ENCODE data around the gene PAX6. TPM values are rescaled to one million over a fixed set of nuclear protein-coding genes. Genes with fewer than 3 reads are reported as not detected.

Gene PAX6
- total RNA-seq, 1 donor from 2014 or later = not detected

DNA sequence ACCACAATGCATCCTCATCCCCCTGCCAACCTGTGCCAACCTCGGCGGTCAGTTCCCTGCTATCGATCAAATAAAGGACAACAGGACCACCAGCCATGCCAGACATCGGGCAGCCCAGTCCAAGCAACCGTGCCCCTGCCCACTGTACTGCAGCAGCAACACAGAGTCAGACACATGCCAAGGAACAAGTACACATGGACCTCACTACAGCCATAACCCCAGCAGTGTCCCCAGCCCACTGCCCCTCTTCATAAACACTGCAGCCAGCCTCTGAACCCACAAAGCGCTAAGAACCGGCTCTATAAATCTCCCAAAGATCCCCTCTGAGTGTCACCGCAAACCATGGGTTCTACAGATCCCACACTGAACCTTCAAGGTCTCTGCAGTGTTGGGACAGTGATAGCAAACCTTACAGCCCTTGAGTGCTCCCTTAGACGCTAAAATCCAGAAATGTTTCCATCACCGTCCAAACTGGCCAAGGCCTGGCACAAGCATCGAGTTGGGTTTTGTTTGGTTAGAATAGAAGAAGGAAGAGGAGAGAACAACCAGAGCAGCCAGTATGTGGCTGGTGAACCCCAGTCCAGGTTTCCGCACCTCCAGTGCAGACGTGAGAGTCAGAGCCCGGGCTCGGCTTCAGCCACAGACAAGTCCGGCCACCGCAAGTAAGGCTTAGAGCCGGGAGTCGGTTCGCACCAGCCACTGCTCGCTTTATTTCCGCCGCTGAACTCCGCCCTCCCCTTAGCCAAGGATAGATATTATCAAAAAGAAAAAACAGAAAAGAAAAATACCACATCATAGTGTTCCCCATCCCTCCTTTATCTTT lies 7.9 kb downstream of the PAX6 start:
- Mint-ChIP-seq H3K4me1 (ENCODE audit: low read depth) (peaks cover 3% of the 10 kb centered on the region), H3K27me3 (ENCODE audit: low read depth) (peaks cover 83% of the 10 kb centered on the region), H3K9me3 (no peaks in the 10 kb centered on the region), H3K27ac (no peak overlapping the region), H3K4me3 (ENCODE audit: low read depth) (no peak overlapping the region), H3K36me3 (ENCODE audit: low read depth) (no peaks in the 10 kb centered on the region)
- no peak for DNase-seq (ENCODE audit: low spot score)
- intact Hi-C loops (cut with micrococcal nuclease) = loop anchor here (1.0 to 10.0 kb wide), 3 partner anchors 8 to 558 kb away; partner anchors contain the start of gene PAX6

DNA sequence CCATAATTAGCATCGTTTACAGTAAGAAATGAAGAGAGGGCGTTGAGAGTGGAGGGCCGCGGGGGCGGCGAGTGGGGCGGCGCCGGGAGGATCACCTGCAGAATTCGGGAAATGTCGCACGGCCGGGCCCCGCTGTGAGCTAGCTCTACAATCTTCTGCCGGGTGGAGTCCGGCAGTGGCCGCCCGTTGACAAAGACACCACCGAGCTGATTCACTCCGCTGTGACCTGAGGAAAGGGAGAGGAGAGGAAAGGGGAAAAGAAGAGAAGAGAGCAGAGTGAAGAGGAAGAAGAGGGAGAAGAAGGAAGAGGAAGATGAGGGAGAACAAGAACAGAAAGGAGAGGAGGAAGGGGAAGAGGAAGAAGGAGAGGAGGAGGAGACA lies 8.5 kb downstream of the PAX6 start:
- Mint-ChIP-seq H3K4me1 (ENCODE audit: low read depth) (peaks cover 6% of the 10 kb centered on the region), H3K27me3 (ENCODE audit: low read depth) (peaks cover 80% of the 10 kb centered on the region), H3K9me3 (no peaks in the 10 kb centered on the region), H3K27ac (no peak overlapping the region), H3K36me3 (ENCODE audit: low read depth) (peaks cover 3% of the 10 kb centered on the region), H3K4me3 (ENCODE audit: low read depth) (no peak overlapping the region)
- intact Hi-C loops (cut with micrococcal nuclease) = loop anchor here (1.0 to 10.0 kb wide), 2 partner anchors 13 to 558 kb away; no protein-coding TSS in a partner anchor
- DNase-seq (ENCODE audit: low spot score) = no peak

DNA sequence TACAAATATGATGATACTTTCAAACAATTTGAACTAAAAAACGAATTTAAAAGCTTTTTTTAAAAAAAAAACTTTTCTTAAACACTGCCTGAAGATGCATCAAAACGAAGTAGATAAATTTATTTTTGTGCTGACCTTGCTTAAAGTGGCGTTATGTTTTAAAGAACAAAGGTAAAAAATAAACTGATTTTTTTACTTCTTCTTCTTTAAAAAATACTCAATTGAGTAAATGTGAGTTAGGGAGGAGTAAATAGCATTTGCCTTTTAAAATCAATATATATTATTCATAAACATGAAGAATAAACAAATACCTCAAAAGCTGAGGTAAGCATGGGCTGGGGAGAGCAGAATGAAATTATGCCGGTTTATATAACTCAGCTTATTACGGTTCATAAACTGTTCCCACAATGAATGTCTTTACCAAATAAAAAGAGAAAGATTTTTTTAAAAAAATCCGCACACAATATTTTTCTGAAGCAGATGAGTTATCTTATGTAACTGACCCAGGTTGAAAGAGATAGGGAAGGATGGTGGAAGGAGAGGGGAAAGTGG lies 9.0 kb downstream of the PAX6 start:
- Mint-ChIP-seq H3K27me3 (ENCODE audit: low read depth) (peaks cover 80% of the 10 kb centered on the region), H3K4me3 (ENCODE audit: low read depth) (no peak overlapping the region), H3K4me1 (ENCODE audit: low read depth) (peaks cover 6% of the 10 kb centered on the region), H3K27ac (no peak overlapping the region), H3K36me3 (ENCODE audit: low read depth) (peaks cover 3% of the 10 kb centered on the region), H3K9me3 (no peaks in the 10 kb centered on the region)
- no peak for DNase-seq (ENCODE audit: low spot score)
- intact Hi-C loops (cut with micrococcal nuclease) = loop anchor here (1.0 to 10.0 kb wide), 2 partner anchors 13 to 557 kb away; no protein-coding TSS in a partner anchor

DNA sequence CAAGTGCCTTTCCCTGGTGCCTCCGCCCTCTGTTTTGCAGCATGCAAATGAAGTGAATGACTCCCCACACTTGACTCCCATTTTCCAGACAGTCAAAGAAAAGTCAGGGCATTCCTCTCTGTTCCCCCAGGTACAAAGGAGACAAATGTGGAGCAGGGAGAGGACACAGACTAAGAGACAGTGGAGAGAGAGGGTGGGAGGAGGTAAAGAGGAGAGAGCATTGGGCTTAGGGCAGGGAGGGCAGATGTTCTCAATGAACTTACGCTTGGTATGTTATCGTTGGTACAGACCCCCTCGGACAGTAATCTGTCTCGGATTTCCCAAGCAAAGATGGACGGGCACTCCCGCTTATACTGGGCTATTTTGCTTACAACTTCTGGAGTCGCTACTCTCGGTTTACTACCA lies 9.8 kb downstream of the PAX6 start:
- no peak for DNase-seq (ENCODE audit: low spot score)
- H3K27ac Mint-ChIP-seq = no peak overlapping the region
- H3K36me3 Mint-ChIP-seq (ENCODE audit: low read depth) = peaks cover 3% of the 10 kb centered on the region
- intact Hi-C loops (cut with micrococcal nuclease) = loop anchor here (10.0 kb wide), 1 partner anchor 556 kb away; no protein-coding TSS in a partner anchor
- H3K9me3 Mint-ChIP-seq = no peaks in the 10 kb centered on the region
- H3K4me3 Mint-ChIP-seq (ENCODE audit: low read depth) = no peak overlapping the region
- peaks cover 6% of the 10 kb centered on the region for H3K4me1 Mint-ChIP-seq (ENCODE audit: low read depth)
- peaks cover 79% of the 10 kb centered on the region for H3K27me3 Mint-ChIP-seq (ENCODE audit: low read depth)

DNA sequence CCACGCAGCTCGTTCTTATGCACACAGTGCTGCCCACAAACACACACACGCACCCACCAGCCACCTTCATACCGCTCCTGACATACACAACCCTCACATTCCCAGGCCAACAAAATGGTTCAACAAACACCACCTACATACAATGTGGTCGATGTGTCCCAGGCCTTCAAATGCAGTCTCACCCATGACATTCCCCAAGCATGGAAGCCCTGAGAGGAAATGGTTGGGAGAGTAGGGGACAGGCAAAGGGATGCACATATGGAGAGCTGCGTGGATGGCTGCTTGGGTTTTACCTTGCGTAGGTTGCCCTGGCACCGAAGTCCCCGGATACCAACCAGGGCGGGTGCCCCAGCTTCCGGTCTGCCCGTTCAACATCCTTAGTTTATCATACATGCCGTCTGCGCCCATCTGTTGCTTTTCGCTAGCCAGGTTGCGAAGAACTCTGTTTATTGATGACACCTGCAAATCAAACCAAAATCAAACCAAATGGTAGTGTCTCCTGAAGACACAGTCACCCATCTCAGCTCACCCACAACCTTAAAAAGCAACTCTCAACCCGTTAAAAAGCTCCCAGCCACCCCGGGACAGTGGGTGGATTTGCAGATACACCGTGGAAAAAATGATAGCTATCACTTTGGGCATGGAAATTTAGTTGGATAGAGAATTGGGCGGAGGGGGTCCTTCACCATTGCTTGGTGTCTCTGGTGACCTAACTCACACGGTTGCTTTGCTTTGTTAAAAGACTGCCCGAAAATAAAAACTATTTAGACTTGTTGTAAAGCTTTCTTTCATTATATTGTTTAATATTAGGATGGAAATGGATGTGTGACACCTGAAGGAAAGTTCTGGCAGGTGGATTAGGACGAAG lies 10.5 kb downstream of the PAX6 start:
- Mint-ChIP-seq H3K27me3 (ENCODE audit: low read depth) (peaks cover 83% of the 10 kb centered on the region), H3K4me1 (ENCODE audit: low read depth) (peaks cover 6% of the 10 kb centered on the region), H3K4me3 (ENCODE audit: low read depth) (no peak overlapping the region), H3K27ac (no peak overlapping the region), H3K36me3 (ENCODE audit: low read depth) (peaks cover 3% of the 10 kb centered on the region), H3K9me3 (no peaks in the 10 kb centered on the region)
- intact Hi-C loops (cut with micrococcal nuclease) = loop anchor here (10.0 kb wide), 1 partner anchor 556 kb away; no protein-coding TSS in a partner anchor
- no peak for DNase-seq (ENCODE audit: low spot score)

DNA sequence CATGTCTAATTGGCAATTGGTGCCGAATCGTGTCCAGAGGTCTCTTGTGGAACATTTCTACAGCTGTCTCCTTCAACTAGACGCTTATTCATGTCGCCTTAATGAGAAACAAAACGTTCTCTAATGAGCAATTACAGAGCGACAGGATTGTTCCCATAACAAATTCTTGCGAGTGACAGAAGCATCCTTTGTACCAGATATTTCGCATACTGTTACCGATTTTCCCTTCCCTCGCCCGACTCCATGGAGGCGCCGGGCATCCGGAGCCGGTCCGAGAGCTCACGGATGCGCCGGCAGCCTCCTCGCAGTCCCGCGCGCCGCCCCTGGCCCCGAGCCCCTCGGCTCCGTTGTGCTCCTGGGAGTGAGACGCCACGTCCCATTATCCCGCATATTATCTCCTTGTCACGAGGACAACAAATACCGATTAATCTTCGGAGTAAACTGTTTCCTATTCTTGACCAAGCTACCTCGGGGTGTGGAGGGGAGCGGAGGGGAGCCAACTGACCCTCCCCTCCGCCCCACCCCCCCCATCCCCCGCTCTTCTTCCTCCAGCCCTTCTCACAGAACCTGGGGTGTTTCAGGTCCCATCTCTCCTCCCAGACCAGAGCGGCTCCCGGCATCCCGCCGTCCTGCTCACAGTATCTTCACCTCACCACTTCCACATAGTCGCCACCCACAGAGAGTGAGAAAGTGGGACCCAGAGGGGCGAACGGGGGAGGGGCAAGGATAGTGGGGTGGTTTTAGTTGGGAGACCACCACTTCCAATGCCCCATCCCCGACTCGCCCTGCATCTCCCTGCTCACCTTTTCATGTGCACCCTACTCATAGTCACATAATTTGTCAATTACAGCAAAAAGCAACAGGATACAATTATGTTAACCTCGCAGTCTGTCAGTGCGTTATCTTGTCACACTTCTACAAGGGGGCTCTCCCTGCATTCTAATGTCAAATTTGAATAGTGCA lies 11.4 kb downstream of the PAX6 start:
- H3K27me3 Mint-ChIP-seq (ENCODE audit: low read depth) = peaks cover 81% of the 10 kb centered on the region
- H3K4me3 Mint-ChIP-seq (ENCODE audit: low read depth) = no peak overlapping the region
- no peak overlapping the region for H3K27ac Mint-ChIP-seq
- DNase-seq (ENCODE audit: low spot score) = no peak
- H3K36me3 Mint-ChIP-seq (ENCODE audit: low read depth) = peaks cover 3% of the 10 kb centered on the region
- intact Hi-C loops (cut with micrococcal nuclease) = loop anchor here (5.0 to 10.0 kb wide), 2 partner anchors 402 to 555 kb away; no protein-coding TSS in a partner anchor
- no peaks in the 10 kb centered on the region for H3K9me3 Mint-ChIP-seq
- H3K4me1 Mint-ChIP-seq (ENCODE audit: low read depth) = peaks cover 6% of the 10 kb centered on the region

DNA sequence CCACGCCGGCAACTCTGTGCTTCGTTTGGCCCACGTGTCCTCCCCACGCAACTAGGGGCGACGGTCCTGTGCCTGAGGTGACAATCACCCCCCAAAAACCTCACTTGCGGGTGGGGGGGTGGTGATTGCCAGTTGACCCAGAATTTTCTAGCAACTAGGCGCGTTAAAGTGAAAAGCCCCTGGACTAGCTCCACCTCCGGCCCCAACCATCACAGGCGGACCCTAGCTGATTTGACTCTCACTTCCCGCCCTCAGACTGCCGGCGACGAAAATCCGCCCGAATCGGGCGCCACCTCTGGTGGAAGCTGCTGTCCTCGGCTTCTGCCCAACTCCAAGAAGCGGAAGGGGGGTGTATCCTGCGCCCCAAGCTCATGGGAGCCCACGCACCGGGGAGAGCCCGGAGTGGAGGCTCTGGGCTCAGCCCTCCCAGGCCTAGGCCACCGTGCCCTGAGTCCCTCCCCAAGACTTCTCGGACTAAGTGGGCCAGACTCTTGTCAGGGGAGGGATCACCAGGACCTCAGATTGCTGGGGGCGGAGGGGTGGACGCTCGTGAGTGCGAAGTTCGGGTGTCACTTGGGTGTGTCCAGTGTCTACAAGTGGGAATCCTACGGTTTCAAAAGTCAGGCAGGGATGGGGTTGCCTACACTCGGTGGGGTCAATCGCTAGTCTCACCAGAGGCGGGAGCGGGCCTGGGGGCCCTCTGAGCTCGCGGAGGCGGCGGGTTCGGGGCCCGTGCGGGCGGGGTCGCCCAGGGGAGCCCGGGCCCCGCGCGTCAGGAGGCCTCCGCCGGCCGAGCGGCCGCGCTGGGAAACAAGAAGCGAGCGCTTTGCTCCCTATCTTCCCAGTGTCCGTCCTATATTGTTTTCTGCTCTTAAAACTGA lies 12.3 kb downstream of the PAX6 start:
- Mint-ChIP-seq H3K4me3 (ENCODE audit: low read depth) (no peak overlapping the region), H3K9me3 (no peaks in the 10 kb centered on the region), H3K36me3 (ENCODE audit: low read depth) (peaks cover 3% of the 10 kb centered on the region), H3K27ac (no peak overlapping the region), H3K27me3 (ENCODE audit: low read depth) (peaks cover 79% of the 10 kb centered on the region), H3K4me1 (ENCODE audit: low read depth) (peaks cover 6% of the 10 kb centered on the region)
- no peak for DNase-seq (ENCODE audit: low spot score)
- intact Hi-C loops (cut with micrococcal nuclease) = loop anchor here (5.0 kb wide), 1 partner anchor 401 kb away; no protein-coding TSS in a partner anchor

DNA sequence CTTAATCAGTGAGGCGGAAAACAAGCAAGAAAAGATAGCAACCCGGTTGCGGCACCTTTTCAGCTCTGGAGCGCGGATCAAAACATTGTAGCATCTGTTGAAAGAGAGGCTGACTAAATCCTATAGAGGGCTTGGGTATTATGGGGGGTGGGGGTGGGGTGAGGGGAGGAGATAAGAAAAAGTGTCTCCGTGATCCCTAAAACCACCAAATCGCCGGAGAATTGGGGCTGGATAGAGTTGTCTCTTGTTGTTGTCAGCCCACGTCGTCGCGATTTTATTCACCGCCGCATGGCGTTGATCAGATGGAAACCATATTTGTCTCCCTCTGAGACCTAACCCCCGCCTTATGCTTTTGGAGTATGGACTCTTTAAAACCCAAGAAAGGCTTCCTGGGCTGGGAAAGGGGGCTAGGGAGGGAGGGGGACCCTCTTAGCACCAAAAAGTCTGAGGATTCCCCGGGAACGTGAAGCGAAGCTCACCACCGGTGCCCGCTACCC lies 13.0 kb downstream of the PAX6 start:
- intact Hi-C loops (cut with micrococcal nuclease) = loop anchor here (5.0 kb wide), 1 partner anchor 401 kb away; no protein-coding TSS in a partner anchor
- Mint-ChIP-seq H3K4me3 (ENCODE audit: low read depth) (no peak overlapping the region), H3K9me3 (no peaks in the 10 kb centered on the region), H3K4me1 (ENCODE audit: low read depth) (peaks cover 3% of the 10 kb centered on the region), H3K27ac (no peak overlapping the region), H3K27me3 (ENCODE audit: low read depth) (peaks cover 75% of the 10 kb centered on the region), H3K36me3 (ENCODE audit: low read depth) (peaks cover 3% of the 10 kb centered on the region)
- no peak for DNase-seq (ENCODE audit: low spot score)

DNA sequence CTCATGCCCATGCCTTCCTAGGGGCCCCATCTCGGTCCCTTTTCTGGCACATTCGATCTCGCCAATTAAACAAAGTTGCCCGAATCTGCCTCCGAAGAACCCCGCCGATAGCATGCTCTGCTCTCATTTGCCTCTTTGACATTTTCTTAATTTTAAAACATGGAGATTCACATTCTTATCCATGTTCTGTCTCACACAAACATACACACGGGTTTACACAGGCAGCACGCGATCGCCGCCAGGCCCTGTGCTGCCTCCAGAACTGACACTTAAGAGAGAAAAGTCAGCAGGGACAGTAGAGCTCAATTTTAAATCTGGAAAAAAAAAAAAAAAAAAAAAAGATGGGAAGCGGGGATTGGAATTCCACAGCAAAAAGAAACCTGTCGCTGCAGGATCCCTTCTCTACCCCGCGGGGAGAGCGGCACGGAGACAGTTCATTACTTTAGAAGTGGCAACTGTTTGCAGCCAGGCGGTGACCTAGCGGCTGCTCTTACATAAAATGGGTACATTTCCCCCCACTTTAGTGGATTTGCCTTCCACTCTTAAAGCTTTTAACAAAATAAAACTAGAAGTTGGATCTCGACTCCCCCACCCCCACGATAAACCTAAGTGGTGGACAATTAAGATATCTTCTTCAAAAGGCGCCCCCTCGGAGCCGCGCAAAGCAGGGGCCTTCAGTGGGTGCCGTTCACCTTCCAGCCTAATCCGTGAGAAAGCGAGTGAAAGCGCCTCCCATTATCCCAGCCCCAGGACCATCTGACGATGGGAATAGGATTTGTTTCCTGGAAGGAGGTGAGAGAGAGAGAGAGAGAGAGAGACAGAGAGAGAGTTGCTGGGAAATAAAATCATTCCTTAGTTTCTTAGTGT lies 13.7 kb downstream of the PAX6 start:
- Mint-ChIP-seq H3K4me3 (ENCODE audit: low read depth) (no peak overlapping the region), H3K27me3 (ENCODE audit: low read depth) (peaks cover 71% of the 10 kb centered on the region), H3K9me3 (no peaks in the 10 kb centered on the region), H3K4me1 (ENCODE audit: low read depth) (peaks cover 3% of the 10 kb centered on the region), H3K27ac (no peak overlapping the region), H3K36me3 (ENCODE audit: low read depth) (peaks cover 3% of the 10 kb centered on the region)
- DNase-seq (ENCODE audit: low spot score) = no peak
- intact Hi-C loops (cut with micrococcal nuclease) = loop anchor here (5.0 kb wide), 1 partner anchor 400 kb away; no protein-coding TSS in a partner anchor

DNA sequence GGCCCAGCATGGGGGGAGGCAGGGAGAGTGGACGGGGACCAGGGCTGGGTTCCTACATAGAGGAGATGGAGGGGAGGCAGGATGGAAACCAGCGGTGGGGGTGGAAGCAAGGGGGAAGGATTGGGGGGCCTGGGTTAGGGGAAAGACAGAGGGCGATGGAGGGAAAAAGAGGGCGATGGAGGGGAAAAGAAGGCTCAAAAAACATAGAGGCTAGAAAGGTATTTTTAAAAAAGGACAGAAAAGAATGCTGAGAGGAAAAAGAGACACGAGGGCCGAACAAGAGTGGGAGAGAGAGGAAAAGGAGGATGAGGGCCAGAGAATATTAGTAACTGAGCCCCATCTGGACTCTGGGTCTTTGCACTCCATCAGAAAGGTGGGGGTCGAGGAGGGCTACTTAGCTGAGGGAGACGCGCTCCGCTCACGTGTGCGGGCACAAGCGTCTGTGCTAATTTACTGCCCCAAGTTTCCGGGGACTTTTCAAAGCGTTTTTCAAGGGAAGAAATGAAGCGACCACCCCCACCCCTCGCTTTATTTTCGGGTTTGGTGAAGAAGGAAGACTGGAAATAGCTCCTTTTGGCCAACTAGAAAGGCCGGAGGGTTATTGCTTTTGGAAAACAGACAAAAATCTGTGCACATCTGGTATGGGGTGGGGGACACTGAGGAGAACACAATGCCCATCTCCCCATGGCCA lies 14.5 kb downstream of the PAX6 start:
- peaks cover 3% of the 10 kb centered on the region for H3K4me1 Mint-ChIP-seq (ENCODE audit: low read depth)
- no peak for DNase-seq (ENCODE audit: low spot score)
- peaks cover 3% of the 10 kb centered on the region for H3K36me3 Mint-ChIP-seq (ENCODE audit: low read depth)
- peaks cover 66% of the 10 kb centered on the region for H3K27me3 Mint-ChIP-seq (ENCODE audit: low read depth)
- H3K27ac Mint-ChIP-seq = no peak overlapping the region
- intact Hi-C loops (cut with micrococcal nuclease) = loop anchor here (5.0 kb wide), 1 partner anchor 399 kb away; no protein-coding TSS in a partner anchor
- no peak overlapping the region for H3K4me3 Mint-ChIP-seq (ENCODE audit: low read depth)
- no peaks in the 10 kb centered on the region for H3K9me3 Mint-ChIP-seq
